Parathyroid adenoma (tissue), 2 donors: ENCODE results near the gene PCNX2.

Experiments used
- H2AFZ ChIP-seq: fragments of 300-600 bp; sonication (generic); one replicate; pipeline ENCODE4 v1.7.0; 2017; ENCODE audit warnings: antibody characterized with exemption, mild to moderate bottlenecking
- H3K27ac ChIP-seq: fragments of 300-600 bp; sonication (generic); one replicate; pipeline ENCODE4 v1.7.0; 2017
- H3K27me3 ChIP-seq: fragments of 300-600 bp; sonication (generic); one replicate; pipeline ENCODE4 v1.7.0; 2017; ENCODE audit warnings: low read length; ENCODE audit not compliant: control insufficient read depth, insufficient read depth
- H3K36me3 ChIP-seq: fragments of 300-600 bp; sonication (generic); one replicate; pipeline ENCODE4 v1.7.0; 2017; ENCODE audit warnings: low read length; ENCODE audit not compliant: control insufficient read depth, insufficient read depth
- H3K4me1 ChIP-seq: fragments of 300-600 bp; sonication (generic); one replicate; pipeline ENCODE4 v1.7.0; 2017; ENCODE audit warnings: control low read depth
- H3K4me2 ChIP-seq: fragments of 300-600 bp; sonication (generic); one replicate; pipeline ENCODE4 v1.7.0; 2017; ENCODE audit warnings: low read length
- H3K4me3 ChIP-seq: fragments of 300-600 bp; sonication (generic); one replicate; pipeline ENCODE4 v1.7.0; 2017; ENCODE audit warnings: low read depth, low read length
- H3K79me2 ChIP-seq: fragments of 300-600 bp; sonication (generic); one replicate; pipeline ENCODE4 v1.7.0; 2017; ENCODE audit warnings: control low read depth
- H3K9ac ChIP-seq: fragments of 300-600 bp; sonication (generic); one replicate; pipeline ENCODE4 v1.7.0; 2017; ENCODE audit warnings: mild to moderate bottlenecking
- H3K9me3 ChIP-seq: fragments of 300-600 bp; sonication (generic); one replicate; pipeline ENCODE4 v1.7.0; 2017; ENCODE audit warnings: low read length; ENCODE audit not compliant: control insufficient read depth
- CTCF ChIP-seq: fragments of 300-600 bp; sonication (generic); IDR thresholded peaks from one replicate; pipeline ENCODE4 v1.7.0; 2017; ENCODE audit warnings: antibody characterized with exemption, mild to moderate bottlenecking
- donor health status: primary hyperparathyroidism.

PCNX2 gene

GRCh38 chr1:233197940-233198339, 97.6 kb downstream of the PCNX2 start:
- no peaks in the 10 kb centered on the region for H3K36me3 ChIP-seq
- H3K4me2 ChIP-seq = no peak overlapping the region
- no peak overlapping the region for H3K9ac ChIP-seq
- H3K79me2 ChIP-seq = no peaks in the 10 kb centered on the region
- H3K27me3 ChIP-seq = no peaks in the 10 kb centered on the region
- no peaks in the 10 kb centered on the region for H3K9me3 ChIP-seq
- H3K4me1 ChIP-seq = no peaks in the 10 kb centered on the region
- TF ChIP-seq CTCF = no peak
- no peak overlapping the region for H2AFZ ChIP-seq
- H3K4me3 ChIP-seq = no peak overlapping the region
- H3K27ac ChIP-seq = no peak overlapping the region

GRCh38 chr1:233193741-233194140, 101.8 kb downstream of the PCNX2 start:
- no peak overlapping the region for H2AFZ ChIP-seq
- no peaks in the 10 kb centered on the region for H3K4me1 ChIP-seq
- no peaks in the 10 kb centered on the region for H3K9me3 ChIP-seq
- no peak for TF ChIP-seq CTCF
- no peak overlapping the region for H3K9ac ChIP-seq
- H3K79me2 ChIP-seq = no peaks in the 10 kb centered on the region
- H3K4me3 ChIP-seq = no peak overlapping the region
- no peaks in the 10 kb centered on the region for H3K27me3 ChIP-seq
- no peak overlapping the region for H3K4me2 ChIP-seq
- H3K27ac ChIP-seq = no peak overlapping the region
- no peaks in the 10 kb centered on the region for H3K36me3 ChIP-seq

- no peak overlapping the region for H3K9ac ChIP-seq
- no peaks in the 10 kb centered on the region for H3K9me3 ChIP-seq
- TF ChIP-seq CTCF = no peak
- H2AFZ ChIP-seq = no peak overlapping the region
- no peak overlapping the region for H3K4me2 ChIP-seq
- H3K36me3 ChIP-seq = no peaks in the 10 kb centered on the region
- no peaks in the 10 kb centered on the region for H3K4me1 ChIP-seq
- no peak overlapping the region for H3K27ac ChIP-seq
- H3K79me2 ChIP-seq = no peaks in the 10 kb centered on the region
- no peak overlapping the region for H3K4me3 ChIP-seq
- no peaks in the 10 kb centered on the region for H3K27me3 ChIP-seq
Measured at GRCh38 chr1:233190987-233191386, 104.5 kb downstream of the PCNX2 start.

- Histone ChIP-seq H3K4me2 (no peak overlapping the region), H3K4me1 (no peaks in the 10 kb centered on the region), H3K27me3 (no peaks in the 10 kb centered on the region), H3K79me2 (no peaks in the 10 kb centered on the region), H3K27ac (no peak overlapping the region), H3K4me3 (no peak overlapping the region), H3K9me3 (no peaks in the 10 kb centered on the region), H2AFZ (no peak overlapping the region), H3K9ac (no peak overlapping the region), H3K36me3 (no peaks in the 10 kb centered on the region)
- TF ChIP-seq CTCF = no peak
Measured at GRCh38 chr1:233189526-233189925, 106.0 kb downstream of the PCNX2 start.

GRCh38 chr1:233188061-233188460, 107.5 kb downstream of the PCNX2 start:
- Histone ChIP-seq H3K4me1 (no peaks in the 10 kb centered on the region), H3K4me3 (no peak overlapping the region), H3K9ac (no peak overlapping the region), H3K79me2 (no peaks in the 10 kb centered on the region), H3K4me2 (no peak overlapping the region), H3K27ac (no peak overlapping the region), H3K36me3 (no peaks in the 10 kb centered on the region), H2AFZ (no peak overlapping the region), H3K9me3 (no peaks in the 10 kb centered on the region), H3K27me3 (no peaks in the 10 kb centered on the region)
- TF ChIP-seq CTCF = no peak
